22Rv1 (cell line): Measurements from ENCODE around the gene MAST4.

ENCODE experiments used
- H3K27ac ChIP-seq: fragments of 450-650 bp; 2 replicates; pipeline ENCODE4 v1.5.1; 2017
- ZFX ChIP-seq: fragments of 450-650 bp; IDR thresholded peaks from 2 replicates; pipeline ENCODE4 v1.6.1; 2017; ENCODE audit warnings: antibody characterized with exemption, borderline replicate concordance
- TF ChIP-seq, protein P1 (sequence below): fragments of 450-650 bp; IDR thresholded peaks from 2 replicates; pipeline ENCODE4 v1.5.1; 2017; ENCODE audit warnings: mild to moderate bottlenecking

MAST4 gene

DNA sequence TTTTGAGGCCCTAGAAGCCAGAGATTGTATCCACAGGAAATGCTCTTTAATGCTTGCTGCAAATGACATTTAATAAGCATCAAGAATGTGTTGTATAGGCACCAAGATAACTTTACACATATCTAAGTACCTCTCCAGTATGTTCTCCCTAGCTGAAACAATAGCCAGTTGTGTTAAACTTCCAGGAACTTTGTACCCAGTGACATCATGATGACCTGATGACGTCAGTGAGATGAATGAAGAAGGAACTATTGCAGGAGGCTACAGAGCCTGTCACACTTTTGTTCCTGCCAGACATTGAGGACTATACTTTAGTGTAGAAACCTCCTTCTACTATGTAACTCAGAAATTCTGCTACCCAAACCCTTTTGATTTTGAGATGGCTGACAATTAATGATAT lies 470.6 kb downstream of the MAST4 start:
- H3K27ac ChIP-seq, result no peak overlapping the region
- TF ChIP-seq ZFX, result no peak
- TF ChIP-seq, protein P1, sequence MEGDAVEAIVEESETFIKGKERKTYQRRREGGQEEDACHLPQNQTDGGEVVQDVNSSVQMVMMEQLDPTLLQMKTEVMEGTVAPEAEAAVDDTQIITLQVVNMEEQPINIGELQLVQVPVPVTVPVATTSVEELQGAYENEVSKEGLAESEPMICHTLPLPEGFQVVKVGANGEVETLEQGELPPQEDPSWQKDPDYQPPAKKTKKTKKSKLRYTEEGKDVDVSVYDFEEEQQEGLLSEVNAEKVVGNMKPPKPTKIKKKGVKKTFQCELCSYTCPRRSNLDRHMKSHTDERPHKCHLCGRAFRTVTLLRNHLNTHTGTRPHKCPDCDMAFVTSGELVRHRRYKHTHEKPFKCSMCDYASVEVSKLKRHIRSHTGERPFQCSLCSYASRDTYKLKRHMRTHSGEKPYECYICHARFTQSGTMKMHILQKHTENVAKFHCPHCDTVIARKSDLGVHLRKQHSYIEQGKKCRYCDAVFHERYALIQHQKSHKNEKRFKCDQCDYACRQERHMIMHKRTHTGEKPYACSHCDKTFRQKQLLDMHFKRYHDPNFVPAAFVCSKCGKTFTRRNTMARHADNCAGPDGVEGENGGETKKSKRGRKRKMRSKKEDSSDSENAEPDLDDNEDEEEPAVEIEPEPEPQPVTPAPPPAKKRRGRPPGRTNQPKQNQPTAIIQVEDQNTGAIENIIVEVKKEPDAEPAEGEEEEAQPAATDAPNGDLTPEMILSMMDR, result no peak

- TF ChIP-seq ZFX, result no peak
- TF ChIP-seq, protein P1, result no peak
- no peak overlapping the region for H3K27ac ChIP-seq
Measured at GRCh38 chr5:67073045-67073680, 477.0 kb downstream of the MAST4 start.

DNA sequence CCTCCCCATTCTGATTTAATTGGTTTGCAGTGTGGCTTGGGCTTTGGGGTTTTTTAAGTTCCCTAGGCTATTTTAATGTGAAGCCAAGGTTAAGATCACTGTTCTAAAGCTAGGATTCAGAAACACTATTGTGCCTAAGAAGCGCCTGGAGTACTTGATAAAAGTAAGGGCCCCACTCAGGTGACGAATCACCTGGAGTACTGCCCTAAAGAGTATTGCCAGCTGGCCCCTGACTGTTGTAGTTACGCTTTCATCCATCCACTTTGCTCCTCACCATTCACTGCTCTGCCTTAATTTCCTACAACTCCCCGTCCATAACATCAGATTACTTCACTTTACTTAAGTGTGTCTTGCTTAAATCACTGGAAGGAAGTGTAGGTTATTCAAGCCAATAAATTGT lies 481.1 kb downstream of the MAST4 start:
- TF ChIP-seq, protein P1, result no peak
- TF ChIP-seq ZFX, result no peak
- no peak overlapping the region for H3K27ac ChIP-seq

DNA sequence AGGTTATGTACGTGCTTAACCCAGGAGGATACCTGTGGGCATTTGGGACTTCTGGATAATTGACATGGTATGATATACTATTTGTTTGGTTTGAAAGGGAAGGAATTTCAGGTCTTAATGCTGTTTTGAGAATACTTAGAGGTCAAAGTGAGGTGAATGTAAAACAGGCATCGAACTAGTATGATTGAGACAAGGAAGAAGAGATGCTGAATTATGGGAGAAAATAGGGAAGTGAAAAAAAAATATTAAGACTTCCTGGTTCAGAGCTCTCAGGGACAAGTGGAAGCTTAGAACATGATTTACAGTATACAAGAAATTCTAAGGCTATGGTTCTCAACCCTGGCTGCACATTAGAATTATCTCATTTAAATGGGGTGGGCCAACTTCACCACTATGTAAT lies 485.1 kb downstream of the MAST4 start:
- no peak overlapping the region for H3K27ac ChIP-seq
- TF ChIP-seq, protein P1, result no peak
- no peak for TF ChIP-seq ZFX

DNA sequence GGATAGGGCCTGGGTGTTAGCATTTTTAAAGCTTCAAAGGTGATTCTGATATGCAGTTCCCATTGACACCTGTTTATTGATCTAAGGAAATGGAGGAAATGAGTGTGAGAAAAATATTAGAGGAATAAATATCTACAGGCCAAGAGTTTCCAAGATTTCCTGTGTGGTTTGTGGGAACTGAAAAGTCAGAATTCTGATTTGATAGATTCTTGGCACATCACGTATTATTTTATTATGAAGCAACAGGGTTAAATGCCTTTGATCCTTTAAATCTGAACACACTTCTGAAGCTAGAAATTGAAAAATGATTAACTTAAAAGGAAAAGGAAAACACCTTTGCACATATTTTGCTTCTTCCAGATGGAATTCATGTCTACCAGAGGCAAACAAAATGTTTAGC lies 486.7 kb downstream of the MAST4 start:
- no peak overlapping the region for H3K27ac ChIP-seq
- TF ChIP-seq ZFX, result no peak

- TF ChIP-seq, protein P1, result no peak
- TF ChIP-seq ZFX, result no peak
- no peak overlapping the region for H3K27ac ChIP-seq
Measured at GRCh38 chr5:67085616-67086015, 489.4 kb downstream of the MAST4 start.

- TF ChIP-seq ZFX, result no peak
- TF ChIP-seq, protein P1, result no peak
- no peak overlapping the region for H3K27ac ChIP-seq
Measured at GRCh38 chr5:67089200-67089725, 493.1 kb downstream of the MAST4 start.

DNA sequence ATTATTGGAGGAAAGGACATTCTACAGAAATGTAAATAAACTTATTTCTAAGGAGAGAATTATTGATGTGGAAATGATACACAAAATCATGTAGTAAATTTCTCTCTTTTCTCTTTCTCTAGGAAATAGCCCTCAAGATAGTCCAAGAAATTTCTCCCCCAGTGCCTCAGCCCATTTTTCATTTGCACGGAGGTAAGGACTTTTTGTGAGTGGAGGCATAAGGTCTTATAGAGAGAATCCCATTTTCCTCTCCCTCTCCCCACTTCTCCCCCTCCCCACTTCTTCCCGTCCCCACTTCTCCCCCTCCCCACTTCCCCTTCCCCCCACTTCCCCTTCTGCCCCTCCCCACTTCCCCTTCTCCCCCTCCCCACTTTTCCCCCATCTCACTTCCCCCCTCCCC lies 493.8 kb downstream of the MAST4 start:
- H3K27ac ChIP-seq, result no peak overlapping the region
- TF ChIP-seq ZFX, result no peak
- TF ChIP-seq, protein P1, result no peak
